IMR-90 (cell line): ENCODE data around the gene ERG28. TPM values are rescaled to one million over a fixed set of nuclear protein-coding genes. Genes with fewer than 3 reads are reported as not detected.
A peak's percentile ranks its signal among the peaks of the same experiment; 100 is the strongest.

Experiments used
- ATAC-seq: fragments of 200-7000 bp; cut with Tn5 transposase; 2 replicates; pipeline ENCODE4 v1.9.1; 2020; ENCODE audit warnings: low read depth, mild to moderate bottlenecking, moderate library complexity
- BruUV-seq: library from RNA; stranded (reverse); fragments of 400-500 nt; replicated peaks from 2 replicates; lab custom pipeline; 2021; lab: Mats Ljungman, UMichigan
- CTCF ChIA-PET: fragments of 300-600 bp; formaldehyde crosslinking; extraction: SDS; loops from one replicate; lab custom pipeline; 2021; ENCODE audit warnings: antibody characterized with exemption; lab: Yijun Ruan, JAX
- POLR2A ChIA-PET: fragments of 300-600 bp; sonication (Branson Sonifier 250); formaldehyde crosslinking; loops from one replicate; lab custom pipeline; 2022; ENCODE audit warnings: antibody characterized with exemption; ENCODE audit not compliant: unreplicated experiment; lab: Charles Lee
- DNase-seq: peaks from one replicate; pipeline ENCODE4 v3.0.0; 2013
- H2AFZ ChIP-seq: replicated peaks from 2 replicates; pipeline ENCODE3; 2013; ENCODE audit warnings: low read length, mild to moderate bottlenecking; ENCODE audit not compliant: poor library complexity
- H2AK5ac ChIP-seq: 2 replicates; pipeline ENCODE4 v1.6.1; 2013; ENCODE audit warnings: low read depth, low read length, inconsistent platforms
- H2AK9ac ChIP-seq: replicated peaks from 2 replicates; pipeline ENCODE3; 2013; ENCODE audit warnings: mild to moderate bottlenecking, low read depth, low read length, moderate library complexity; ENCODE audit not compliant: poor library complexity
- H2BK120ac ChIP-seq: 2 replicates; pipeline ENCODE4 v1.6.1; 2013; ENCODE audit warnings: low read depth, low read length, inconsistent platforms
- H2BK15ac ChIP-seq: 3 replicates; pipeline ENCODE4 v1.6.1; 2013; ENCODE audit warnings: low read depth, low read length, inconsistent platforms
- H2BK20ac ChIP-seq: 2 replicates; pipeline ENCODE4 v1.6.1; 2013; ENCODE audit warnings: low read depth, mild to moderate bottlenecking, inconsistent platforms, low read length, moderate library complexity
- H2BK5ac ChIP-seq: 2 replicates; pipeline ENCODE4 v1.6.1; 2013; ENCODE audit warnings: mild to moderate bottlenecking, low read depth, low read length, inconsistent platforms; ENCODE audit not compliant: poor library complexity, severe bottlenecking
- H3K14ac ChIP-seq: replicated peaks from 2 replicates; pipeline ENCODE4 v1.6.1; 2013; ENCODE audit warnings: low read depth, low read length, inconsistent platforms
- H3K18ac ChIP-seq: 2 replicates; pipeline ENCODE4 v1.6.1; 2013; ENCODE audit warnings: low read depth, low read length, control low read depth
- H3K23ac ChIP-seq: 2 replicates; pipeline ENCODE4 v1.6.1; 2013; ENCODE audit warnings: low read depth, low read length, inconsistent platforms
- H3K27ac ChIP-seq: 2 replicates; pipeline ENCODE4 v1.5.1; 2013; ENCODE audit warnings: mild to moderate bottlenecking, control low read depth, low read length; ENCODE audit not compliant: insufficient read depth
- H3K27me3 ChIP-seq: 2 replicates; pipeline ENCODE4 v1.6.1; 2013; ENCODE audit warnings: low read length; ENCODE audit not compliant: control insufficient read depth, insufficient read depth
- H3K36me3 ChIP-seq: 2 replicates; pipeline ENCODE4 v1.6.1; 2013; ENCODE audit warnings: low read length, mixed read lengths; ENCODE audit not compliant: control insufficient read depth, insufficient read depth
- H3K4ac ChIP-seq: 2 replicates; pipeline ENCODE4 v1.6.1; 2013; ENCODE audit warnings: low read depth, low read length, inconsistent platforms
- H3K4me1 ChIP-seq: 2 replicates; pipeline ENCODE4 v1.6.1; 2013; ENCODE audit warnings: low read length, mixed read lengths; ENCODE audit not compliant: control insufficient read depth, insufficient read depth
- H3K4me2 ChIP-seq: 2 replicates; pipeline ENCODE4 v1.6.1; 2013; ENCODE audit warnings: low read depth, mild to moderate bottlenecking, control low read depth, low read length, moderate library complexity
- H3K4me3 ChIP-seq: 2 replicates; pipeline ENCODE4 v1.5.1; 2013; ENCODE audit warnings: low read depth, mild to moderate bottlenecking, control low read depth, low read length, moderate library complexity; ENCODE audit not compliant: insufficient read depth
- H3K56ac ChIP-seq: 2 replicates; pipeline ENCODE4 v1.6.1; 2013; ENCODE audit warnings: low read length, inconsistent platforms; ENCODE audit not compliant: insufficient read depth; ENCODE audit errors: extremely low read depth
- H3K79me1 ChIP-seq, 2 experiments: 2 replicates each; pipeline ENCODE4 v1.6.1; 2013; ENCODE audit warnings: low read length in 2 of 2, inconsistent platforms in 1 of 2, low read depth in 1 of 2
- H3K9ac ChIP-seq: 2 replicates; pipeline ENCODE4 v1.6.1; 2013; ENCODE audit warnings: low read depth, low read length, control low read depth
- H3K9me1 ChIP-seq: 2 replicates; pipeline ENCODE4 v1.6.1; 2013; ENCODE audit warnings: low read length, inconsistent platforms; ENCODE audit not compliant: insufficient read depth
- H3K9me3 ChIP-seq: 2 replicates; pipeline ENCODE4 v1.6.1; 2013; ENCODE audit warnings: low read length; ENCODE audit not compliant: control insufficient read depth, insufficient read depth
- H4K20me1 ChIP-seq: 2 replicates; pipeline ENCODE4 v1.6.1; 2013; ENCODE audit warnings: low read length, inconsistent platforms; ENCODE audit not compliant: insufficient read depth
- H4K5ac ChIP-seq: 2 replicates; pipeline ENCODE4 v1.6.1; 2013; ENCODE audit warnings: mild to moderate bottlenecking, low read depth, low read length, control low read depth
- H4K8ac ChIP-seq, 2 experiments: 2 replicates each; pipeline ENCODE4 v1.6.1; 2013; ENCODE audit warnings: low read depth in 2 of 2, low read length in 2 of 2, control low read depth in 1 of 2, inconsistent platforms in 1 of 2
- H4K91ac ChIP-seq: 2 replicates; pipeline ENCODE4 v1.6.1; 2013; ENCODE audit warnings: low read depth, low read length, inconsistent platforms; ENCODE audit not compliant: insufficient read depth
- BHLHE40 ChIP-seq: fragments of 150-350 bp; IDR thresholded peaks from 2 replicates; pipeline ENCODE4 v1.6.1; 2016; ENCODE audit warnings: mild to moderate bottlenecking, low read depth, low read length
- CEBPB ChIP-seq: IDR thresholded peaks from 2 replicates; pipeline ENCODE4 v1.6.1; 2012; ENCODE audit warnings: low read depth, low read length, improper control_type of control experiment
- MAFK ChIP-seq: IDR thresholded peaks from 2 replicates; pipeline ENCODE4 v1.6.1; 2012; ENCODE audit warnings: low read depth, low read length, improper control_type of control experiment
- MAZ ChIP-seq: IDR thresholded peaks from 2 replicates; pipeline ENCODE4 v1.6.1; 2012; ENCODE audit warnings: low read depth, mild to moderate bottlenecking, low read length, improper control_type of control experiment, moderate library complexity, borderline replicate concordance
- MXI1 ChIP-seq: IDR thresholded peaks from 2 replicates; pipeline ENCODE4 v1.6.1; 2012; ENCODE audit warnings: low read depth, mild to moderate bottlenecking, low read length, moderate library complexity, borderline replicate concordance
- NFE2L2 ChIP-seq: fragments of 150-350 bp; IDR thresholded peaks from 2 replicates; pipeline ENCODE4 v1.6.1; 2016; ENCODE audit warnings: low read depth, mild to moderate bottlenecking, low read length
- POLR2A ChIP-seq: IDR thresholded peaks from 2 replicates; pipeline ENCODE4 v1.6.1; 2012; ENCODE audit warnings: mild to moderate bottlenecking, low read depth, low read length
- RAD21 ChIP-seq: IDR thresholded peaks from 2 replicates; pipeline ENCODE4 v1.6.1; 2012; ENCODE audit warnings: low read length, improper control_type of control experiment
- RCOR1 ChIP-seq: IDR thresholded peaks from 2 replicates; pipeline ENCODE4 v1.6.1; 2012; ENCODE audit warnings: mild to moderate bottlenecking, low read length, improper control_type of control experiment; ENCODE audit not compliant: insufficient replicate concordance
- SMC3 ChIP-seq: fragments of 150-350 bp; IDR thresholded peaks from 2 replicates; pipeline ENCODE4 v1.6.1; 2016; ENCODE audit warnings: low read depth, mild to moderate bottlenecking, antibody characterized with exemption, low read length, moderate library complexity
- WGBS, 2 experiments: methylation state at CpG; one replicate each; pipeline versions ENCODE4 v1.1.5 to v1.1.7; 2013; ENCODE audit warnings: missing lambda C conversion rate in 2 of 2; ENCODE audit not compliant: insufficient read length in 1 of 2; ENCODE audit errors: extremely low coverage in 2 of 2; 5-methylcytosine and 5-hydroxymethylcytosine counted together
- dilution Hi-C: fragments of 300-500 bp; cut with HindIII; formaldehyde crosslinking; loops from one replicate; pipeline ENCODE4 v1.14.3; 2018; ENCODE audit warnings: low sequenced_read_pairs; ENCODE audit not compliant: unreplicated experiment
- in situ Hi-C: fragments of 300-500 bp; cut with MboI; formaldehyde crosslinking; loops from 3 replicates; pipeline ENCODE4 v1.14.3; 2019; ENCODE audit warnings: low sequenced_read_pairs, inconsistent platforms, mixed read lengths
- intact Hi-C: fragments of 100-400 bp; cut with micrococcal nuclease; formaldehyde crosslinking; loops from 2 replicates; pipeline ENCODE4 v1.10.0; 2022
- polyA plus RNA-seq, 3 experiments: library from polyadenylated mRNA; depleted of rRNA; stranded (reverse); fragments of >200 nt; gene quantifications; 2 replicates each; pipeline ENCODE4 v1.2.3, GENCODE V29; 2012; ENCODE audit warnings: low replicate concordance in 1 of 3
- total RNA-seq: library from RNA; depleted of rRNA; stranded (reverse); fragments of >200 nt; gene quantifications from 2 replicates; pipeline ENCODE4 v1.2.3, GENCODE V29; 2012
- TF ChIP-seq, protein P1 (sequence below): fragments of 150-350 bp; IDR thresholded peaks from 2 replicates; pipeline ENCODE4 v1.6.1; 2017; ENCODE audit warnings: mild to moderate bottlenecking, antibody characterized with exemption, low read length, low read depth
- TF ChIP-seq, protein P2 (sequence below): fragments of 150-350 bp; IDR thresholded peaks from 2 replicates; pipeline ENCODE4 v1.6.1; 2016; ENCODE audit warnings: low read depth, mild to moderate bottlenecking, low read length, moderate library complexity, borderline replicate concordance

ERG28 gene
- total and polyA plus RNA-seq, 2 of the 4 experiments (the other 2 are of a cell fraction), result 0.90 to 15.4 TPM

DNA sequence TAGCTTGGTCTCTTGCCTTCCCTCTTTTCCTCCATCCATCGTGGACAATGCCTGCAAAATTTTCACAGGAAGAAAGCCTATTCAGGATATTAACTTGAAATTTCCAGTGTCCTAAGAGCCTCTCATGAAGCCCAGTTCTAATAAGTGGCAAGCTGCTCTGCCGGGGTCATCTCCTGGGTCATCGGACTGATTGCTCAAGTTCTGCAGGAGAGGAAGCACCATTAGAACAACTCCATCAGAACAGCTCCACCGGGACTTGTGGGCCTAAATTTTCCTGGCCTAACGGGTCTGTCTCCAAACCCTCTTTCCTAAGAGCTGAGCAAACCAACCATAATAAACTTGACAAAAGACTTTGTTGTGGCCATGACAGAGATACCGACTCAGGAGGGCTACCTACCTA, 13.9 kb downstream of the ERG28 start:
- H3K4ac ChIP-seq, result peak overlapping the region; percentile 71
- peak overlapping the region; percentile 27; the same call in 1 of the 2 replicates for H3K4me2 ChIP-seq
- no peaks in the 10 kb centered on the region; a peak in 1 of 4 replicates for H3K79me1 ChIP-seq
- POLR2A ChIA-PET, result no interaction called here
- in situ Hi-C loops (no loop called here), dilution Hi-C loops (no loop called here), intact Hi-C loops (no loop called here)
- peak overlapping the region; percentile 63; the same call in 1 of the 3 replicates for H2BK15ac ChIP-seq
- H3K27me3 ChIP-seq, result no peaks in the 10 kb centered on the region
- H3K56ac ChIP-seq, result no peak overlapping the region
- H4K91ac ChIP-seq, result peak overlapping the region; percentile 54
- peak overlapping the region; percentile 19; the same call in 1 of the 2 replicates for H4K5ac ChIP-seq
- H3K4me1 ChIP-seq, result peaks cover 26% of the 10 kb centered on the region
- peak overlapping the region; percentile 78 for H2AK9ac ChIP-seq
- WGBS, 2 experiments, result 87% methylated on average over 3 of the region's 6 CpGs; no CpG with 5 or more reads in 1 of the 2 experiments
- peaks cover 3% of the 10 kb centered on the region; the same call in 1 of the 2 replicates for H4K20me1 ChIP-seq
- peak overlapping the region; percentile 4 for H3K18ac ChIP-seq
- no peak overlapping the region; the same call in 1 of the 2 replicates for H3K14ac ChIP-seq
- H2BK5ac ChIP-seq, result peak overlapping the region; percentile 78
- peak overlapping the region; percentile 86 for H2BK20ac ChIP-seq
- no TSS peak for BruUV-seq
- no peak overlapping the region for H3K4me3 ChIP-seq
- TF ChIP-seq BHLHE40 (no peak), RAD21 (no peak), CEBPB (no peak), MAZ (no peak), SMC3 (no peak), POLR2A (no peak), NFE2L2 (no peak), RCOR1 (no peak), MXI1 (no peak), MAFK (no peak)
- TF ChIP-seq, protein P1, sequence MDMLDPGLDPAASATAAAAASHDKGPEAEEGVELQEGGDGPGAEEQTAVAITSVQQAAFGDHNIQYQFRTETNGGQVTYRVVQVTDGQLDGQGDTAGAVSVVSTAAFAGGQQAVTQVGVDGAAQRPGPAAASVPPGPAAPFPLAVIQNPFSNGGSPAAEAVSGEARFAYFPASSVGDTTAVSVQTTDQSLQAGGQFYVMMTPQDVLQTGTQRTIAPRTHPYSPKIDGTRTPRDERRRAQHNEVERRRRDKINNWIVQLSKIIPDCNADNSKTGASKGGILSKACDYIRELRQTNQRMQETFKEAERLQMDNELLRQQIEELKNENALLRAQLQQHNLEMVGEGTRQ, result no peak
- TF ChIP-seq, protein P2, sequence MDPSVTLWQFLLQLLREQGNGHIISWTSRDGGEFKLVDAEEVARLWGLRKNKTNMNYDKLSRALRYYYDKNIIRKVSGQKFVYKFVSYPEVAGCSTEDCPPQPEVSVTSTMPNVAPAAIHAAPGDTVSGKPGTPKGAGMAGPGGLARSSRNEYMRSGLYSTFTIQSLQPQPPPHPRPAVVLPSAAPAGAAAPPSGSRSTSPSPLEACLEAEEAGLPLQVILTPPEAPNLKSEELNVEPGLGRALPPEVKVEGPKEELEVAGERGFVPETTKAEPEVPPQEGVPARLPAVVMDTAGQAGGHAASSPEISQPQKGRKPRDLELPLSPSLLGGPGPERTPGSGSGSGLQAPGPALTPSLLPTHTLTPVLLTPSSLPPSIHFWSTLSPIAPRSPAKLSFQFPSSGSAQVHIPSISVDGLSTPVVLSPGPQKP, result no peak
- H2AFZ ChIP-seq, result no peak overlapping the region
- H3K36me3 ChIP-seq, result peaks cover 6% of the 10 kb centered on the region; the same call in 1 of the 2 replicates
- peaks cover 20% of the 10 kb centered on the region for H3K9me1 ChIP-seq
- H2BK120ac ChIP-seq, result peak overlapping the region; percentile 55
- peak overlapping the region; percentile 15; the same call in 1 of the 2 replicates for H2AK5ac ChIP-seq
- no peak overlapping the region for H3K23ac ChIP-seq
- H4K8ac ChIP-seq, result peak overlapping the region in 1 of 2 experiments; percentile 45; a peak in 2 of 4 replicates
- ATAC-seq, result no peak
- DNase-seq, result no peak
- CTCF ChIA-PET, result interaction anchor here (1.1 to 2.0 kb wide), 2 partner anchors 68 to 70 kb away, joined by 4 to 6 read pairs; partner anchors contain the start of gene FLVCR2
- H3K27ac ChIP-seq, result peak overlapping the region; percentile 56; the same call in 1 of the 2 replicates
- H3K9me3 ChIP-seq, result no peaks in the 10 kb centered on the region
- H3K9ac ChIP-seq, result no peak overlapping the region
